K562 (cell line): Measurements from ENCODE around the gene BCL7C. TPM values are rescaled to one million over a fixed set of nuclear protein-coding genes. Genes with fewer than 3 reads are reported as not detected.

Source experiments
- ARNT ChIP-seq, 2 experiments: fragments of 450-650 bp; IDR thresholded peaks; 2 replicates each; pipeline ENCODE4 v1.6.1; 2016; ENCODE audit warnings: mild to moderate bottlenecking in 1 of 2
- ATF1 ChIP-seq, 2 experiments: fragments of 450-650 bp in 1 of 2; IDR thresholded peaks; 2 replicates each; pipeline ENCODE4 v1.6.1; 2016; ENCODE audit warnings: missing compliant biosample characterization in 1 of 2, missing genetic modification characterization in 1 of 2
- CBFA2T3 ChIP-seq: fragments of 450-650 bp; IDR thresholded peaks from 2 replicates; pipeline ENCODE4 v1.6.1; 2017
- ESRRA ChIP-seq: fragments of 450-650 bp; IDR thresholded peaks from 2 replicates; pipeline ENCODE4 v1.6.1; 2014; ENCODE audit warnings: low read depth, mild to moderate bottlenecking, moderate library complexity, borderline replicate concordance
- L3MBTL2 ChIP-seq: fragments of 450-650 bp; IDR thresholded peaks from 2 replicates; pipeline ENCODE4 v1.6.1; 2016; ENCODE audit warnings: mild to moderate bottlenecking, moderate library complexity
- NCOA2 ChIP-seq, 2 experiments: fragments of 450-650 bp; IDR thresholded peaks; 2 replicates each; pipeline ENCODE4 v1.6.1; 2018; ENCODE audit warnings: mild to moderate bottlenecking in 2 of 2, moderate library complexity in 1 of 2; ENCODE audit not compliant: partially characterized antibody in 2 of 2
- NCOR1 ChIP-seq: fragments of 450-650 bp; IDR thresholded peaks from 2 replicates; pipeline ENCODE4 v1.6.1; 2016; ENCODE audit warnings: mild to moderate bottlenecking, moderate library complexity
- NFRKB ChIP-seq: fragments of 450-650 bp; IDR thresholded peaks from 2 replicates; pipeline ENCODE4 v1.6.1; 2016; ENCODE audit warnings: low read depth
- PHB2 ChIP-seq: fragments of 450-650 bp; IDR thresholded peaks from 2 replicates; pipeline ENCODE4 v1.6.1; 2017; ENCODE audit warnings: low read depth
- RBM25 ChIP-seq: fragments of 200-400 bp; formaldehyde crosslinking; IDR thresholded peaks from 2 replicates; pipeline ENCODE4 v1.6.1; 2018; ENCODE audit warnings: low read length, low read depth, moderate library complexity; ENCODE audit not compliant: severe bottlenecking
- STAG1 ChIP-seq: sonication (generic); formaldehyde crosslinking; IDR thresholded peaks from 2 replicates; pipeline ENCODE4 v1.5.0; 2020; ENCODE audit warnings: missing genetic modification reagents, borderline replicate concordance
- ZNF778 ChIP-seq: fragments of 450-650 bp; formaldehyde crosslinking; IDR thresholded peaks from 2 replicates; pipeline ENCODE4 v1.4.0; 2020; ENCODE audit warnings: mild to moderate bottlenecking, moderate library complexity
- ZSCAN32 ChIP-seq: fragments of 450-650 bp; formaldehyde crosslinking; IDR thresholded peaks from 2 replicates; pipeline ENCODE4 v1.4.0; 2020; ENCODE audit warnings: mild to moderate bottlenecking, moderate library complexity
- polyA plus RNA-seq, 8 experiments: library from polyadenylated mRNA; depleted of rRNA in 4 of 8; stranded (reverse) in 5 of 8; unstranded in 3 of 8; fragments of >200 nt; fragmentation: Nextera tagmentation in 2 of 8; fragmentation: Illumina TruSeq in 1 of 8; extraction: Ambion mirVana in 2 of 8; extraction: Trizol in 1 of 8; gene quantifications; 2 replicates each; pipeline versions ENCODE4 v1.2.1 to v1.2.3, GENCODE V29; 2011 to 2014; ENCODE audit warnings: inconsistent platforms in 1 of 8, missing spikeins in 1 of 8
- total RNA-seq, 7 experiments: library from RNA; depleted of rRNA in 6 of 7; stranded (reverse); fragments of >200 nt in 6 of 7; fragmentation: Illumina TruSeq in 2 of 7; extraction: Trizol in 2 of 7; gene quantifications; 2 replicates each; pipeline versions ENCODE4 v1.2.1 to v1.2.3, GENCODE V29; 2011 to 2021; ENCODE audit warnings: low replicate concordance in 1 of 7
- TF ChIP-seq, protein P1 (sequence below), 2 experiments: fragments of 450-650 bp; IDR thresholded peaks; 2 replicates each; pipeline ENCODE4 v1.6.1; 2016; ENCODE audit warnings: mild to moderate bottlenecking in 2 of 2, borderline replicate concordance in 1 of 2, low read depth in 1 of 2, moderate library complexity in 1 of 2
- TF ChIP-seq, protein P2 (sequence below): fragments of 450-650 bp; IDR thresholded peaks from 2 replicates; pipeline ENCODE4 v1.6.1; 2017; ENCODE audit warnings: antibody characterized with exemption, mild to moderate bottlenecking

Gene BCL7C
- total and polyA plus RNA-seq, 9 of the 15 experiments (the other 6 are each of a cell fraction or from before 2014, with no cell fraction given) = 1.7 to 85.8 (median 19.6) TPM

DNA sequence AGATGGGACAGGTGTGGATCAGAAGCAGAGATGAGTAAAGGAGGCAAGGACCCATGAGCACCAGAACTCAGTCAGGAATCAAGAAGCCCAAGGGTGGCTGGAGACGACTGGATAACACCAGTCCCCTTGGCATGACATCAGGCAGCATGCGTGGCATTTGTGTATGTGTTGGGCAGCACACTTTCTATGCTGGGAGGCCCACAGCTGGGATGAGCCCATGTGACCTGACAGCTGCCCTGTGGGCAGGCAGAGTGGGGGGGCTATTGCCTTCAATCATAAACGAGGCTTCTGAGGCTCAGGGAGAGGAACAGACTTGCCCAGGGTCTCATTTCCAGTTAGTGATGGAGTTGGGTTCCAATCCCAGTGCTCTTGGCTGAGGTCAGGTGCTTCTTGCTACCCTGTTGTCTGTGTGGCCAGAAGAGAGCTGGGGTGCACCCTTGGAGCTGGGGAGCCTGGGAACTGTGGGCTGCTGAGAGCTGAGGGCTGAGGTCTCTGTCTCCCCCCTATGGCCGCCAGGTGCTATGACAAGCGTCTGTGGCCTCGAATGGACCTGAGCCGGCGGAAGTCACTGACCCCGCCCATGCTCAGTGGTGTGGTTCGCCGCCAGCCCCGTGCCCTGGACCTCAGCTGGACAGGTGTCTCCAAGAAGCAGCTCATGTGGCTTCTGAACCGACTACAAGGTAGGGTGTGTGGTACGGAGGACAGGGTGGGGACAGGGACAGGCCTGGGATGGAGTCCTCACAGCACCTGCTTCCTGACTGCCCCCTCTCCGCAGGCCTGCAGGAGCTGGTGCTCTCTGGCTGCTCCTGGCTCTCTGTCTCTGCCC lies 47.9 kb upstream of the BCL7C start (continued):
- no peak for TF ChIP-seq RBM25
- TF ChIP-seq ZNF778 = no peak
- peak; percentile 39; the same call in 1 of the 2 replicates for TF ChIP-seq L3MBTL2
- TF ChIP-seq ZSCAN32 (CRISPR knock-in tag) = no peak
- TF ChIP-seq ARNT (IDR thresholded peaks at IDR 0.05) = no peak
- TF ChIP-seq PHB2 = no peak
- TF ChIP-seq NCOA2 (IDR thresholded peaks at IDR 0.05; ENCODE audit: partially characterized antibody in 2 of 2) = no peak
- no peak for TF ChIP-seq CBFA2T3
- TF ChIP-seq, protein P1, sequence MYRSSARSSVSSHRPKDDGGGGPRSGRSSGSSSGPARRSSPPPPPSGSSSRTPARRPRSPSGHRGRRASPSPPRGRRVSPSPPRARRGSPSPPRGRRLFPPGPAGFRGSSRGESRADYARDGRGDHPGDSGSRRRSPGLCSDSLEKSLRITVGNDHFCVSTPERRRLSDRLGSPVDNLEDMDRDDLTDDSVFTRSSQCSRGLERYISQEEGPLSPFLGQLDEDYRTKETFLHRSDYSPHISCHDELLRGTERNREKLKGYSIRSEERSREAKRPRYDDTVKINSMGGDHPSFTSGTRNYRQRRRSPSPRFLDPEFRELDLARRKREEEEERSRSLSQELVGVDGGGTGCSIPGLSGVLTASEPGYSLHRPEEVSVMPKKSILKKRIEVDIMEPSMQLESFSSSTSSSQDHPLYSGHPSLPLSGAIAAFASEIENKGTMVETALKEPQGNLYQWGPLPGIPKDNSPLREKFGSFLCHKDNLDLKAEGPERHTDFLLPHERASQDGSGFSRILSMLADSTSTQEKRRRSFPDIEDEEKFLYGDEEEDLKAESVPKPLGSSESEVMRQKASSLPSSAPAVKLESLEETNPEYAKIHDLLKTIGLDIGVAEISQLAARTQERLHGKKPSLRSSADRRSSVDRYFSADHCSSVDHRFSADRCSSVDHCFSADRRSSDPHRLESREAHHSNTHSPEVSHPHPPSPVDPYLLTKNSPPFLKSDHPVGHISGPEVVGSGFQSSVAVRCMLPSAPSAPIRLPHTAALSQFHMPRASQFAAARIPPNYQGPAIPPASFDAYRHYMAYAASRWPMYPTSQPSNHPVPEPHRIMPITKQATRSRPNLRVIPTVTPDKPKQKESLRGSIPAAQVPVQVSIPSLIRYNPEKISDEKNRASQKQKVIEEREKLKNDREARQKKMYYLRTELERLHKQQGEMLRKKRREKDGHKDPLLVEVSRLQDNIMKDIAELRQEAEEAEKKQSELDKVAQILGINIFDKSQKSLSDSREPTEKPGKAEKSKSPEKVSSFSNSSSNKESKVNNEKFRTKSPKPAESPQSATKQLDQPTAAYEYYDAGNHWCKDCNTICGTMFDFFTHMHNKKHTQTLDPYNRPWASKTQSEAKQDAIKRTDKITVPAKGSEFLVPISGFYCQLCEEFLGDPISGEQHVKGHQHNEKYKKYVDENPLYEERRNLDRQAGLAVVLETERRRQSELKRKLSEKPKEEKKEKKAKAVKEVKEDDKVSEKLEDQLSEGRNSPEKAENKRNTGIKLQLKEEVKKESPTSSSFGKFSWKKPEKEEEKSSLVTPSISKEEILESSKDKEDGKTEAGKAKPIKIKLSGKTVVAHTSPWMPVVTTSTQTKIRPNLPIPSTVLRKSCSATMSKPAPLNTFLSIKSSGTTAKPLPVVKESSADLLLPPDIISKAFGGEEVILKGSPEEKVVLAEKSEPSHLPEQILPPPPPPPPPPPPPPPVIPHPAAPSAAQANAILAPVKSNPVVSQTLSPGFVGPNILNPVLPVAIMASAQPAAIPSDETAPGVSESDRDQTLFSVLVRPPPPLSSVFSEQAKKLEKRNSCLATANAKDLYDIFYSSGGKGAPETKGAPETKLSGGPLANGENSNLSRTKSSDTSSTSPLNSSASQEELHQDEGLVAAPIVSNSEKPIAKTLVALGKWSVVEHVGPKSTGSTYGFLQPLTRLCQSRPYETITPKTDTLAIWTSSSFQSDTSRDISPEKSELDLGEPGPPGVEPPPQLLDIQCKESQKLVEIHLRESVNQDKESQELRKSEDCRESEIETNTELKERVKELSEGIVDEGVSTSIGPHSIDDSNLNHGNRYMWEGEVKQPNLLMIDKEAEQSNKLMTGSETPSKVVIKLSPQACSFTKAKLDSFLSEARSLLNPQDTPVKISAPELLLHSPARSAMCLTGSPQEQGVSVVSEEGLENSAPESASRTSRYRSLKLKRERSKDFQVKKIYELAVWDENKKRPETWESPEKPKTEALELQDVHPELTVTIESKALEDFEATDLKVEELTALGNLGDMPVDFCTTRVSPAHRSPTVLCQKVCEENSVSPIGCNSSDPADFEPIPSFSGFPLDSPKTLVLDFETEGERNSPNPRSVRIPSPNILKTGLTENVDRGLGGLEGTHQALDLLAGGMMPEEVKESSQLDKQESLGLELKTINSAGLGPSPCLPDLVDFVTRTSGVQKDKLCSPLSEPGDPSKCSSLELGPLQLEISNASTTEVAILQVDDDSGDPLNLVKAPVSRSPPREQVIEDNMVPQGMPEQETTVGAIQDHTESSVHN (IDR thresholded peaks at IDR 0.05; ENCODE audit: borderline replicate concordance in 1 of 2, low read depth in 1 of 2) = no peak
- TF ChIP-seq ATF1 (CRISPR knock-in tag; IDR thresholded peaks at IDR 0.05) = no peak
- TF ChIP-seq ATF1 (tag; IDR thresholded peaks at IDR 0.05) = 0 out of 2 replicates have a peak, but pooled peaks have one; percentile 19
- TF ChIP-seq NFRKB = no peak
- TF ChIP-seq STAG1 (CRISPR knock-in tag) = peak; percentile 88
- TF ChIP-seq NCOR1 = no peak
- TF ChIP-seq, protein P2, sequence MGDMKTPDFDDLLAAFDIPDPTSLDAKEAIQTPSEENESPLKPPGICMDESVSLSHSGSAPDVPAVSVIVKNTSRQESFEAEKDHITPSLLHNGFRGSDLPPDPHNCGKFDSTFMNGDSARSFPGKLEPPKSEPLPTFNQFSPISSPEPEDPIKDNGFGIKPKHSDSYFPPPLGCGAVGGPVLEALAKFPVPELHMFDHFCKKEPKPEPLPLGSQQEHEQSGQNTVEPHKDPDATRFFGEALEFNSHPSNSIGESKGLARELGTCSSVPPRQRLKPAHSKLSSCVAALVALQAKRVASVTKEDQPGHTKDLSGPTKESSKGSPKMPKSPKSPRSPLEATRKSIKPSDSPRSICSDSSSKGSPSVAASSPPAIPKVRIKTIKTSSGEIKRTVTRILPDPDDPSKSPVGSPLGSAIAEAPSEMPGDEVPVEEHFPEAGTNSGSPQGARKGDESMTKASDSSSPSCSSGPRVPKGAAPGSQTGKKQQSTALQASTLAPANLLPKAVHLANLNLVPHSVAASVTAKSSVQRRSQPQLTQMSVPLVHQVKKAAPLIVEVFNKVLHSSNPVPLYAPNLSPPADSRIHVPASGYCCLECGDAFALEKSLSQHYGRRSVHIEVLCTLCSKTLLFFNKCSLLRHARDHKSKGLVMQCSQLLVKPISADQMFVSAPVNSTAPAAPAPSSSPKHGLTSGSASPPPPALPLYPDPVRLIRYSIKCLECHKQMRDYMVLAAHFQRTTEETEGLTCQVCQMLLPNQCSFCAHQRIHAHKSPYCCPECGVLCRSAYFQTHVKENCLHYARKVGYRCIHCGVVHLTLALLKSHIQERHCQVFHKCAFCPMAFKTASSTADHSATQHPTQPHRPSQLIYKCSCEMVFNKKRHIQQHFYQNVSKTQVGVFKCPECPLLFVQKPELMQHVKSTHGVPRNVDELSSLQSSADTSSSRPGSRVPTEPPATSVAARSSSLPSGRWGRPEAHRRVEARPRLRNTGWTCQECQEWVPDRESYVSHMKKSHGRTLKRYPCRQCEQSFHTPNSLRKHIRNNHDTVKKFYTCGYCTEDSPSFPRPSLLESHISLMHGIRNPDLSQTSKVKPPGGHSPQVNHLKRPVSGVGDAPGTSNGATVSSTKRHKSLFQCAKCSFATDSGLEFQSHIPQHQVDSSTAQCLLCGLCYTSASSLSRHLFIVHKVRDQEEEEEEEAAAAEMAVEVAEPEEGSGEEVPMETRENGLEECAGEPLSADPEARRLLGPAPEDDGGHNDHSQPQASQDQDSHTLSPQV = peak; percentile 77
- peak; percentile 47; the same call in 1 of the 2 replicates for TF ChIP-seq ESRRA
